Peyer's patch (tissue), 4 donors: ENCODE measurements around the gene CLDN14. TPM values are rescaled to one million over a fixed set of nuclear protein-coding genes. Genes with fewer than 3 reads are reported as not detected.

Experiments
- DNase-seq, 3 donors: peaks; one replicate each; pipeline ENCODE4 v3.0.0-alpha.2; 2017 to 2019
- H3K27ac ChIP-seq, 4 donors: fragments of 200-600 bp; sonication (generic); one replicate each; pipeline ENCODE4 v1.5.1; 2016 to 2019
- H3K27me3 ChIP-seq, 2 donors: fragments of 200-600 bp; sonication (generic); one replicate each; pipeline ENCODE4 v1.5.1; 2019
- H3K36me3 ChIP-seq, 3 donors: fragments of 200-600 bp; sonication (generic); one replicate each; pipeline ENCODE4 v1.5.1; 2016 to 2019
- H3K4me1 ChIP-seq, 4 donors: fragments of 200-600 bp; sonication (generic); one replicate each; pipeline ENCODE4 v1.5.1; 2016 to 2019
- H3K4me3 ChIP-seq, 4 donors: fragments of 200-600 bp; sonication (generic); 1 replicate in 3 of 4; 2 replicates in 1 of 4; pipeline ENCODE4 v1.5.1; 2016 to 2019; ENCODE audit warnings: mild to moderate bottlenecking in 1 of 4
- H3K9me3 ChIP-seq, 4 donors: fragments of 200-600 bp; sonication (generic); one replicate each; pipeline ENCODE4 v1.5.1; 2016 to 2019; ENCODE audit warnings: mild to moderate bottlenecking in 1 of 4
- POLR2A ChIP-seq, 2 donors: fragments of 450-650 bp; IDR thresholded peaks; one replicate each; pipeline ENCODE4 v1.5.1; 2017; ENCODE audit warnings: antibody characterized with exemption in 2 of 2, mild to moderate bottlenecking in 2 of 2, moderate library complexity in 2 of 2
- total RNA-seq, 4 donors: library from RNA; depleted of rRNA; stranded (reverse); fragments of >200 nt; gene quantifications; one replicate each; pipeline ENCODE4 v1.1.0, GENCODE V29; 2016
- TF ChIP-seq, protein P1 (sequence below), 6 experiments: fragments of 450-650 bp in 4 of 6; fragments of 200-600 bp in 2 of 6; sonication (generic) in 1 of 6; IDR thresholded peaks; one replicate each; pipeline ENCODE4 v1.5.1; 2017 to 2019; ENCODE audit warnings: antibody characterized with exemption in 6 of 6, mild to moderate bottlenecking in 3 of 6, moderate library complexity in 1 of 6

CLDN14 gene
- total RNA-seq, 4 donors from 2014 or later: not detected

DNA sequence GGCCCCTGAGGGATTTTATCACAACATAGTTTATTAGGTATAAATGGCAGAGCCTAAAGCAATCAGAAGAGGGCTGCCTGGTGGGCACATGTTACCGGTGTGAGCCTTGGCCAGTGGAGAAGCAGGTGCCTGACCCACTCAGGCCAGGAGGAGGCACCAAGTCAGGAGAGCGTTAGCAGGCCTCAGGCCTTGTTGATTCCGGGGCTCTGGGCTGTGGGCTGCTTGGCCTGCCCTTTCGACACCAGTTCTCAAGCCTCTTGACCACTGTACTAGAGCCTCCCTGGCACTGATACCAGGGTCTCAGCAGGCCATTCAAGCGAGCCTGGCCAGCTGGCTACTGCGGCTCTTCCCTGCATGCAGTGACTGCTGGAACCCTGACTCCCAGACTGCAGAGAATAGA is 20.8 kb downstream of the CLDN14 start:
- H3K4me1 ChIP-seq: no peaks in the 10 kb centered on the region
- H3K27me3 ChIP-seq: no peaks in the 10 kb centered on the region
- H3K9me3 ChIP-seq: no peaks in the 10 kb centered on the region
- DNase-seq: no peak
- no peak overlapping the region for H3K27ac ChIP-seq
- TF ChIP-seq, protein P1, sequence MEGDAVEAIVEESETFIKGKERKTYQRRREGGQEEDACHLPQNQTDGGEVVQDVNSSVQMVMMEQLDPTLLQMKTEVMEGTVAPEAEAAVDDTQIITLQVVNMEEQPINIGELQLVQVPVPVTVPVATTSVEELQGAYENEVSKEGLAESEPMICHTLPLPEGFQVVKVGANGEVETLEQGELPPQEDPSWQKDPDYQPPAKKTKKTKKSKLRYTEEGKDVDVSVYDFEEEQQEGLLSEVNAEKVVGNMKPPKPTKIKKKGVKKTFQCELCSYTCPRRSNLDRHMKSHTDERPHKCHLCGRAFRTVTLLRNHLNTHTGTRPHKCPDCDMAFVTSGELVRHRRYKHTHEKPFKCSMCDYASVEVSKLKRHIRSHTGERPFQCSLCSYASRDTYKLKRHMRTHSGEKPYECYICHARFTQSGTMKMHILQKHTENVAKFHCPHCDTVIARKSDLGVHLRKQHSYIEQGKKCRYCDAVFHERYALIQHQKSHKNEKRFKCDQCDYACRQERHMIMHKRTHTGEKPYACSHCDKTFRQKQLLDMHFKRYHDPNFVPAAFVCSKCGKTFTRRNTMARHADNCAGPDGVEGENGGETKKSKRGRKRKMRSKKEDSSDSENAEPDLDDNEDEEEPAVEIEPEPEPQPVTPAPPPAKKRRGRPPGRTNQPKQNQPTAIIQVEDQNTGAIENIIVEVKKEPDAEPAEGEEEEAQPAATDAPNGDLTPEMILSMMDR (IDR thresholded peaks at IDR 0.05): no peak
- no peak for TF ChIP-seq POLR2A (IDR thresholded peaks at IDR 0.05)
- H3K4me3 ChIP-seq: no peak overlapping the region
- no peaks in the 10 kb centered on the region for H3K36me3 ChIP-seq

DNA sequence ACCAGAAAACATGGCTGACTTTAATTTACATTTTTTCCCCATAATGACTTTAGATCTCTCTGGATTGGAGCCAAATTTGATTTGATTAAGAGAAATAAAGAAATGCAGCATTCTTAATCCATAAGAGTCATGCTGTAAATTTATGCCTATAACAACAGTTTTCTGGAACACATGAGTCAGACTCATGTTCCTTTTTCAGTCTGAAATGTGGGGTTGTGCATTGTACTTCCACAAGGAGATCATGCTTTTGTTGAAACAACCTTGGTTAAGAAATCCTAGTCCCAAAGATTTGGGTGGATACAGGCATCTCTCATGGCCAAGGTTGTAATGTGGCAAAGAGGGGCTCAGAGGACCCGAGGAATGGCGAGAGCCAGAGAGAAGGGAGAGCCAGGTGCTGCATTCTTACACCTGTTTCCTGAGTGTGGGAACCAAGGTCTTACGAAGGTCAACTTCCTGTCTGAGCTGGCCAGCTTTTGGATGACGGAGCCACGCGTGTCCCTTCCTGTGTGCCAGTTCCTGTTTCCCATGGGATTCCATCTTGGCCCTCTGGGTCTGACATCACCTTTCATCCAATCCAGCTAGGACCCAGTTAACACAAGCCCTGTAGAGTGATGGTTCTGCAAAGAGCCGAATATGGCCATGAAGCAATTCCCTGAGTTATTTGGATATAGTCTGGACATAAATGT is 23.1 kb downstream of the CLDN14 start:
- DNase-seq: no peak

DNA sequence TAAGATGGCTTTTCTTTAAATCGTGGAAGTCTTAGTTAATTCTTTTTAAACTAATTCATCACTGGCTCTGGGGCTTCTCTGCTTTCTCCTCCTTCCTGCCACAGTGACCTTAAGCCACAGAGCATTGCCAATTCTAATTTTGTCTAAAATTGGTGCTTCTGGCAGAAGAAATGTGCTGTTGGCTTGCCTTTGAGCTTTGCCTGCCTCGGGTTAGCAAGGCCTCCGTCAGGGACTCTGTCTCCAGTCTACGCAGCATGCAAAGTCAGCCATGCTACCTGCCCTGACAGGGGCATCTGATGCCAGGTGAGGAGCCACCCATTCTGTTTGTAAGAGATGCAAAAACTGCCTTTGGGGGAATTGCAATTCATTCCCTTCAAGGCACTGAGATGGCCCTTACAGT is 25.2 kb downstream of the CLDN14 start:
- Histone ChIP-seq H3K27ac (no peak overlapping the region), H3K4me1 (no peaks in the 10 kb centered on the region), H3K4me3 (no peak overlapping the region), H3K27me3 (no peaks in the 10 kb centered on the region), H3K36me3 (no peaks in the 10 kb centered on the region), H3K9me3 (no peaks in the 10 kb centered on the region)
- no peak for TF ChIP-seq POLR2A (IDR thresholded peaks at IDR 0.05)
- TF ChIP-seq, protein P1 (IDR thresholded peaks at IDR 0.05): no peak
- DNase-seq: no peak

More for the DNA sequence above, 23.1 kb downstream of the CLDN14 start:
- Histone ChIP-seq H3K9me3 (no peaks in the 10 kb centered on the region), H3K4me3 (no peak overlapping the region), H3K4me1 (no peaks in the 10 kb centered on the region), H3K36me3 (no peaks in the 10 kb centered on the region), H3K27me3 (no peaks in the 10 kb centered on the region), H3K27ac (no peak overlapping the region)
- no peak for TF ChIP-seq POLR2A (IDR thresholded peaks at IDR 0.05)
- TF ChIP-seq, protein P1 (IDR thresholded peaks at IDR 0.05): no peak

DNA sequence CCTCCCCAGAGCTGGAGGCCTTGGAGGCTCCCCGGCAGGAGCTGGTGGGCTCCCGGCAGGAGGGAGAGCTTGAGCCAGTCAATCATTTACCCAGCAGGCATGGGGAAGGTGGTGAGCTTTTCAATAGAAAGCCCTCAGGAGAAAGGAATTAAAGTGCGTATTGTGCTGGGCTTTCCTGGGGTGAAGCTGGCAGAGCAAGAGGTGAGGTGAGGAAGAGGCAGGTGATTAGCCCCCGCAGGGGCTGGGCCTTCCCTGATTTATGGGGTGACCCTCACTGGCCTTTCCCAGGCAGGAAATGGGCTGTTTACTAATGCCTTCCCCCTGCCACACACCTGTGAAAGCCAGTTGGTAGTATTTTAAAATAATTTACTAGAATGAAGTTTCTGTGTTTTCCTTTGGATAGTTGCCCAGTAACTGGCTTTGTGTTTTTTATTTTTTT is 25.8 kb downstream of the CLDN14 start:
- H3K27me3 ChIP-seq: no peaks in the 10 kb centered on the region
- no peak overlapping the region for H3K27ac ChIP-seq
- no peaks in the 10 kb centered on the region for H3K36me3 ChIP-seq
- no peak for DNase-seq
- no peak for TF ChIP-seq POLR2A (IDR thresholded peaks at IDR 0.05)
- TF ChIP-seq, protein P1 (IDR thresholded peaks at IDR 0.05): no peak
- H3K4me1 ChIP-seq: no peaks in the 10 kb centered on the region
- no peak overlapping the region for H3K4me3 ChIP-seq
- no peaks in the 10 kb centered on the region for H3K9me3 ChIP-seq

DNA sequence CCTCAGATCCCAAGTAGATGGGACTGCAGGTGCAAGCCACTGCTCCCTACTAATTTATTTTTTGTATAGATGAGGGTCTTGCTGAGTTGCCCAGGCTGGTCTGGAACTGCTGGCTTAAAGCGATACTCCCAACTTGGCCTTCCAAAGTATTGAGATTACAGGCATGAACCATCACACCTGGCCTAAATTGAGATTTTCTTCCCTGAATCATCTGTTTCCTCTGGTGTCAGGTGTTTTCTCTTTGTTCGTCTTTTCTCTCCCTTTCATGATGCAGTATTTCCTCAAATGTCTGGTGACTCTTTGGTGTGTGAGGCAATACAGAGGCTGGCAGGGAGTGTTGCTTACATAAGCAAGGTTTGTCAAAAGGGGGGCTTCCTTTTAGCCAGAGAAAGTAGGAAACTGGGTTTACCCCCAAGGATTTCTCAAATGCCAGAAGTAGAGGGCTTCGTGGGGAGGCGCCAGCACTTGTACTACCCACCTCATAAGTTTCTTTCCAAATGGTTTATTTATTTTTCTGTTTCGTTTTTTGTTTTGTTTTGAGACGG is 27.6 kb downstream of the CLDN14 start:
- Histone ChIP-seq H3K4me3 (no peak overlapping the region), H3K4me1 (no peaks in the 10 kb centered on the region), H3K27ac (no peak overlapping the region), H3K9me3 (no peaks in the 10 kb centered on the region), H3K36me3 (no peaks in the 10 kb centered on the region), H3K27me3 (no peaks in the 10 kb centered on the region)
- TF ChIP-seq, protein P1 (IDR thresholded peaks at IDR 0.05): no peak
- TF ChIP-seq POLR2A (IDR thresholded peaks at IDR 0.05): no peak
- DNase-seq: no peak
